IPS-20b (cell line): ENCODE results near the gene SLC27A6.
"Not testable (repeated sequence)": the region's sequence is repeated elsewhere in the genome, so short reads cannot be mapped to it uniquely, and the experiment has no call there.

Experiments used
- H3K27ac ChIP-seq: one replicate; pipeline ENCODE4 v1.5.1; 2013; ENCODE audit warnings: low read length
- H3K27me3 ChIP-seq: 2 replicates; pipeline ENCODE4 v1.6.1; 2013; ENCODE audit warnings: mild to moderate bottlenecking, low read length, inconsistent platforms; ENCODE audit not compliant: insufficient read depth
- H3K36me3 ChIP-seq: 2 replicates; pipeline ENCODE4 v1.6.1; 2013; ENCODE audit warnings: low read depth, mild to moderate bottlenecking, inconsistent platforms, low read length, moderate library complexity; ENCODE audit not compliant: insufficient read depth
- H3K4me1 ChIP-seq: 2 replicates; pipeline ENCODE4 v1.6.1; 2013; ENCODE audit warnings: mild to moderate bottlenecking, control low read depth, inconsistent platforms, low read length, moderate library complexity; ENCODE audit not compliant: insufficient read depth
- H3K4me3 ChIP-seq: 2 replicates; pipeline ENCODE4 v1.5.1; 2013; ENCODE audit warnings: mild to moderate bottlenecking, low read length, inconsistent platforms
- H3K9ac ChIP-seq: 2 replicates; pipeline ENCODE4 v1.6.1; 2013; ENCODE audit warnings: low read depth, mild to moderate bottlenecking, inconsistent platforms, low read length, moderate library complexity
- H3K9me3 ChIP-seq: 2 replicates; pipeline ENCODE4 v1.6.1; 2013; ENCODE audit warnings: mild to moderate bottlenecking, low read depth, low read length, inconsistent platforms; ENCODE audit not compliant: insufficient read depth

The SLC27A6 gene

GRCh38 chr5:128965011-128965637 is at the start of gene SLC27A6:
TSS of gene SLC27A6 (plus strand) at chr5:128965488. CDS start at chr5:128966138, 650 bp downstream.
- Histone ChIP-seq H3K4me1 (no peaks in the 10 kb centered on the region), H3K36me3 (no peaks in the 10 kb centered on the region), H3K9me3 (no peaks in the 10 kb centered on the region; the same call in 1 of the 2 replicates), H3K27ac (no peak within 1 kb of the TSS), H3K9ac (peak within 1 kb of the TSS; percentile 59; the same call in 1 of the 2 replicates), H3K4me3 (peak within 1 kb of the TSS; percentile 81), H3K27me3 (peaks cover 38% of the 10 kb centered on the region)

GRCh38 chr5:128919542-128919941 is 45.7 kb upstream of the SLC27A6 start:
- H3K9me3 ChIP-seq: no peaks in the 10 kb centered on the region
- H3K27ac ChIP-seq: no peak overlapping the region

GRCh38 chr5:128920345-128921215 is 44.7 kb upstream of the SLC27A6 start:
- H3K9ac ChIP-seq: no peak overlapping the region
- no peaks in the 10 kb centered on the region for H3K4me1 ChIP-seq
- H3K4me3 ChIP-seq: no peak overlapping the region
- no peaks in the 10 kb centered on the region for H3K36me3 ChIP-seq
- no peak overlapping the region for H3K27ac ChIP-seq
- no peaks in the 10 kb centered on the region for H3K27me3 ChIP-seq
- no peaks in the 10 kb centered on the region for H3K9me3 ChIP-seq

More at GRCh38 chr5:128919542-128919941, 45.7 kb upstream of the SLC27A6 start:
- Histone ChIP-seq H3K9ac (no peak overlapping the region), H3K27me3 (no peaks in the 10 kb centered on the region), H3K36me3 (no peaks in the 10 kb centered on the region), H3K4me1 (no peaks in the 10 kb centered on the region), H3K4me3 (no peak overlapping the region)

- no peak overlapping the region for H3K4me3 ChIP-seq
- H3K27ac ChIP-seq: no peak overlapping the region
- no peaks in the 10 kb centered on the region for H3K9me3 ChIP-seq
- no peaks in the 10 kb centered on the region for H3K4me1 ChIP-seq
- H3K36me3 ChIP-seq: no peaks in the 10 kb centered on the region
- H3K9ac ChIP-seq: no peak overlapping the region
- no peaks in the 10 kb centered on the region for H3K27me3 ChIP-seq
These were observed 41.0 kb upstream of the SLC27A6 start for GRCh38 chr5:128924299-128924698.

- no peaks in the 10 kb centered on the region for H3K36me3 ChIP-seq
- no peak overlapping the region for H3K27ac ChIP-seq
- no peaks in the 10 kb centered on the region for H3K27me3 ChIP-seq
- H3K4me3 ChIP-seq: no peak overlapping the region
- no peaks in the 10 kb centered on the region for H3K9me3 ChIP-seq
- H3K9ac ChIP-seq: no peak overlapping the region
- no peaks in the 10 kb centered on the region for H3K4me1 ChIP-seq
These were observed 39.3 kb upstream of the SLC27A6 start for GRCh38 chr5:128925973-128926372.

- no peak overlapping the region for H3K27ac ChIP-seq
- no peak overlapping the region for H3K9ac ChIP-seq
- 0 out of 2 replicates have a peak, but pooled peaks cover 9% of the 10 kb centered on the region for H3K9me3 ChIP-seq
- no peak overlapping the region for H3K4me3 ChIP-seq
- no peaks in the 10 kb centered on the region for H3K36me3 ChIP-seq
- H3K27me3 ChIP-seq: no peaks in the 10 kb centered on the region
- no peaks in the 10 kb centered on the region for H3K4me1 ChIP-seq
These were observed 37.6 kb upstream of the SLC27A6 start for GRCh38 chr5:128927644-128928043.

GRCh38 chr5:128932232-128932631 is 33.1 kb upstream of the SLC27A6 start:
- not testable (repeated sequence) for H3K36me3 ChIP-seq, H3K4me1 ChIP-seq, H3K27ac ChIP-seq, H3K9me3 ChIP-seq, H3K9ac ChIP-seq, H3K27me3 ChIP-seq, H3K4me3 ChIP-seq

- H3K36me3 ChIP-seq, H3K27ac ChIP-seq, H3K4me3 ChIP-seq, H3K27me3 ChIP-seq, H3K4me1 ChIP-seq, H3K9me3 ChIP-seq, H3K9ac ChIP-seq: not testable (repeated sequence)
These were observed 22.2 kb upstream of the SLC27A6 start for GRCh38 chr5:128943100-128943499.

- H3K4me1 ChIP-seq: no peaks in the 10 kb centered on the region
- no peaks in the 10 kb centered on the region for H3K27me3 ChIP-seq
- H3K27ac ChIP-seq: no peak overlapping the region
- H3K9me3 ChIP-seq: no peaks in the 10 kb centered on the region
- no peak overlapping the region for H3K9ac ChIP-seq
- H3K4me3 ChIP-seq: no peak overlapping the region
- H3K36me3 ChIP-seq: no peaks in the 10 kb centered on the region
These were observed 15.3 kb upstream of the SLC27A6 start for GRCh38 chr5:128949847-128950546.

- not testable (repeated sequence) for H3K36me3 ChIP-seq, H3K27me3 ChIP-seq, H3K9ac ChIP-seq, H3K4me1 ChIP-seq, H3K27ac ChIP-seq, H3K4me3 ChIP-seq, H3K9me3 ChIP-seq
These were observed 14.0 kb upstream of the SLC27A6 start for GRCh38 chr5:128951301-128951700.

GRCh38 chr5:128956164-128956563 is 9.1 kb upstream of the SLC27A6 start:
- Histone ChIP-seq H3K36me3 (no peaks in the 10 kb centered on the region), H3K9ac (no peak overlapping the region), H3K9me3 (no peaks in the 10 kb centered on the region; the same call in 1 of the 2 replicates), H3K27ac (no peak overlapping the region), H3K4me3 (no peak overlapping the region), H3K4me1 (no peaks in the 10 kb centered on the region), H3K27me3 (no peaks in the 10 kb centered on the region)
